ENCODE data around the gene CDAN1.
"Not testable (repeated sequence)": the region's sequence is repeated elsewhere in the genome, so short reads cannot be mapped to it uniquely, and the experiment has no call there.

CDAN1 gene

DNA sequence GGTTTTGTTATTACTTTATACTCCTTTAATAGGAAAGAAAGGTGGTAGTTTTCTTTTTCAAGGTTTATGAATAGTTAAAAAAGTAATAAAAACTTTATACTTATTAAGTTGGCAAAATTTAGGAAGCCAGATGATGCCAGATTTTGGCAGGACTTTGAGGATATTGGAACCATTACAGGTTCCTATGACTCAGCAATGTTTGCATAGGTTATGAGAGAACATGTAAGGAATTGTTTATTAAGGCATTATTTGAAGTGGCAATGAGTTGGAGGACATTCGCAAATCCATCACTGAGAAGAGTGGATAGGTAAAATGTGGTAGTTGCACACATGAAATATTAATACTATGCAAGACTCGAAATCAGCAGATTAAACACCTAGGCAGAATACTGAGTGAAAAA lies 29.9 kb downstream of the CDAN1 start:
- no peak for DNase-seq

DNA sequence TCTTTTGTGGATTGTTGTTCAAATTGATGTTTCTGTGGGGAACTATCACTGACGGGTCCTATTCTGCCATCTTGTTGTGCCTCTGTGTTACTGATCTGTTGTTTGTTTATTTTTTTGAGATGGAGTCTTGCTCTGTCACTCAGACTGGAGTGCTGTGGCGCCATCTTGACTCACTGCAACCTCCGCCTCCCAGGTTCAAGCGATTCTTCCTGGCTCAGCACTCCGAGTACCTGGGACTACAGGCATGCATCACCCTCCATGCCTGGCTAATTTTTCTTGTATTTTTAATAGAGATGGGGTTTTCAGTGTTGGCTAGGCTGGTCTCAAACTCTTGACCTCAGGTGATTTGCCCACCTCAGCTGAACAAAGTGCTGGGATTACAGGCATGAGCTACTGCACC lies 31.6 kb downstream of the CDAN1 start:
- DNase-seq: no peak

GRCh38 chr15:42704492-42704926 lies 32.4 kb downstream of the CDAN1 start:
- no peak for DNase-seq

GRCh38 chr15:42696626-42697025 lies 40.3 kb downstream of the CDAN1 start:
- DNase-seq: no peak

DNA sequence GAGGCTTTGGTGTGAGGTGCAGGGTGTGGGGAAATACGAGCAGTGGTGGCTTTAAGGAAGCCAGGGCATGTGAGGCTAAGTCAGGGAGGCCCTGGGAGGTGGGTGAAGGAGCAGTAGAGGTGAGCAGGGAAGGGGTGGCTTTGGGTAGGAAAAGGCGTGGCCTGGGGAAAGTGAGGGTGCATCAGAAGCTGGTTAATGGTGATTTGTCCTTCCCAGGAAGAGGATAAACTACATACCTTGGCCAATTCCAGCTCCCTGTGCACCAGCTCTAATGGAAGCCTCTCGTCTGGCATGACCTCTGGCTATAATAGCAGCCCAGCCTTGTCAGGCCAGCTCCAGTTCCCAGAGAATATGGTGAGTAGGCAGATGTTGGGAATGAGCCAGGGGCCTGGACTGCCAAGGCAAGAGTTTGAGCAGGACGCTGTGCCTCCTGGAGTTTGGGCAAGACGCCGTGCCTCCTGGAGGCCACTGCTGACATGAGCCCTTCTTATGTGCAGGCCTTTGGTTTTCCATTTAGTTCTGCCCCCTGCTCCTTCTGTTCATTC lies 41.3 kb downstream of the CDAN1 start:
- no peak for DNase-seq

DNA sequence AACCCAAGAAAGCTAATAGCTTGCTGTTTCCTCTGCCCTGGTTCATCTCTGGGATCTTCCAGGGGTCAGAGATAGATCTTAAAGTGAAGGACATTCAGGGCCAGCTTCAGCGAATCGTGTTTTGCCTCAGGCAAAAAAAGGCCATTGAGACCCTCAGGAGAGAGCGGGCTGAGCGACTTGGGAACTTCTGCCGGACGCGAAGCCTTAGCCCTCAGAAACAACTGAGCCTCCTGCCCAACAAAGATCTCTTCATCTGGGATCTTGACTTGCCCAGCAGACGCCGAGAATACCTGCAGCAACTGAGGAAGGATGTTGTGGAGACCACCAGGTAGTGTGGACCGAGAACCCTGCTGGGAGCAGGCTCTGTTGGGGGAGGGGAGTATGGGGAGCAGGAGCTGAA lies 42.5 kb downstream of the CDAN1 start:
- DNase-seq: no peak

- DNase-seq: no peak
Measured at GRCh38 chr15:42693942-42694341, 43.0 kb downstream of the CDAN1 start.

GRCh38 chr15:42693496-42693895 lies 43.4 kb downstream of the CDAN1 start:
- DNase-seq: no peak

GRCh38 chr15:42692997-42693396 lies 43.9 kb downstream of the CDAN1 start:
- DNase-seq: no peak

DNA sequence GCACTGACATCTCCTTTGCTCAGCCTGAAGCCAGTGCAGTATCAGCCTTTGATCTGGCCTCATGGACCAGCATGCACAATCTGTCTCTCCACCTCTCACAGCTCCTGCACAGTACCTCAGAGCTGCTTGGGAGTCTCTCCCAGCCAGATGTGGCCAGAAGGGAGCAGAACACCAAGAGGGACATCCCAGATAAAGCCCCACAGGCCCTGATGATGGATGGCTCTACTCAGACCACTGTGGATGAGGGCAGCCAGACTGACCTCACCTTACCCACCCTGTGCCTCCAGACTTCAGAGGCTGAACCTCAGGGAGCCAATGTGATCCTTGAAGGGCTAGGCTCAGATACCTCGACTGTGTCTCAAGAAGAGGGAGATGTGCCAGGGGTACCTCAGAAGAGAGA lies 44.4 kb downstream of the CDAN1 start:
- no peak for DNase-seq

GRCh38 chr15:42691770-42692169 lies 45.2 kb downstream of the CDAN1 start:
- DNase-seq: no peak

DNA sequence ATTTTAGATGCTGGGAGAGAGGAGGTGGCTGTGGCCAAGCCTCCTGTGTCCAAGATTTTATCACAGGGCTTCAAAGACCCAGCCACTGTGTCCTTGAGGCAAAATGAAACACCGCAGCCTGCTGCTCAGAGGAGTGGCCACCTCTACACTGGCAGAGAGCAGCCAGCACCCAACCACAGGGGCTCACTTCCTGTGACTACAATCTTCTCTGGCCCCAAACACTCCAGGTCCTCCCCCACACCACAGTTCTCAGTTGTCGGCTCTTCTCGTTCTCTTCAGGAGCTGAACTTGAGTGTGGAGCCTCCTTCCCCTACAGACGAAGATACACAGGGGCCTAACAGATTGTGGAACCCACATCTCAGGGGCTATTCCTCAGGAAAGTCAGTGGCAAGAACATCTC lies 45.6 kb downstream of the CDAN1 start:
- no peak for DNase-seq

- no peak for DNase-seq
Measured at GRCh38 chr15:42688301-42688700, 48.6 kb downstream of the CDAN1 start.

DNA sequence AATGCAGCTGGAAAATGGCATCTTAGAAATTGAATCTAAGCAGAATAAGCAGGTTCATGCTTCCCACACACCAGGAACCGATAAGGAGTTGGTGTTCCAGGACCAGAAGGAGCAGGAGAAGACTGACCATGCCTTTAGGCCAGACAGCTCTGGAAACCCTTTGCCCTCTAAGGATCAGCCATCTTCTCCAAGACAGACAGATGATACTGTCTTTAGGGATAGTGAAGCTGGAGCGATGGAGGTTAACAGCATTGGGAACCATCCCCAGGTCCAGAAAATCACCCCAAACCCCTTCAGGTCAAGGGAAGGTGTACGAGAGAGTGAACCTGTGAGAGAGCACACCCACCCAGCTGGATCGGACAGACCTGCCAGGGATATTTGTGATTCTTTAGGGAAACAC lies 49.2 kb downstream of the CDAN1 start:
- DNase-seq: no peak

GRCh38 chr15:42686281-42686680 lies 50.6 kb downstream of the CDAN1 start:
- no peak for DNase-seq

GRCh38 chr15:42681119-42681518 lies 55.8 kb downstream of the CDAN1 start:
- no peak for DNase-seq

DNA sequence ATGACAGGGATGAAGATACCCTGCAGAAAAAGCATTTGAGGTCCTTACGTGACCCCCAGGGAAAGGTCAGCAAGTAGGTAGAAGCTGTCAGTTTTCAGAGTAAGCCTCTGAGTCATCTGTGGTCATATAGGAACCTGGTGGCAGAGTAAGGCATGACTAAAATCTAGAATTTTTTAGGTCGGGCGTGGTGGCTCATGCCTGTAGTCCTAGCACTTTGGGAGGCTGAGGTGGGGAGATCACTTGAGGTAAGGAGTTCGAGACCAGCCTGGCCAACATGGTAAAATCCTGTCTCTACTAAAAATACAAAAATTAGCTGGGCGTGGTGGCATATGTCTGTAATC lies 56.8 kb downstream of the CDAN1 start:
- not testable (repeated sequence) for DNase-seq

- no peak for DNase-seq
Measured at GRCh38 chr15:42679285-42680141, 57.4 kb downstream of the CDAN1 start.

- no peak for DNase-seq
Measured at GRCh38 chr15:42675021-42675420, 61.9 kb downstream of the CDAN1 start.

GRCh38 chr15:42674472-42674871 lies 62.5 kb downstream of the CDAN1 start:
- no peak for DNase-seq

All from NCI-H187 treated with DMSO at 0.1 percent for 48 hours (cell line).